ENCODE data around the gene RAB34.

Gene RAB34

DNA sequence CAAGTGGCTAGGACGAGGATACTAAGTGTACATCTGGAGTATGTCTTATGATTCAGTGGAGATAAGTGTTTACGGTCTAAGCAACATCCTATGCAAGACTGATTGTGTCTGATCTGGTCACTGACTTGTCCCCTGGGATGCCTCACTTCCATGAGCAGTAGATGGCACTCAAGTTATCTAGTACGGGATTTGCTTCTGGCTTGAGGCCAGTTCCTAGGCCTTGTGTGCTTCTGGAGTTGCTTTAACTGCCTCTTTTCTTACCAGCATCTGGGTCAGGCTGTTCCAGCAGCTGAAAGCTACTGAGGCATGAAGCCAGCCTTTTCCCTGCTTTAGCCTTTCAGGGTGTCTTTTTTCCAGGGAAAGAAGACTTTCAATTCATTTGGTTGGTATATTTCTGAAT lies 32.7 kb downstream of the RAB34 start:
- no peak for DNase-seq (ENCODE audit: low read depth)

DNA sequence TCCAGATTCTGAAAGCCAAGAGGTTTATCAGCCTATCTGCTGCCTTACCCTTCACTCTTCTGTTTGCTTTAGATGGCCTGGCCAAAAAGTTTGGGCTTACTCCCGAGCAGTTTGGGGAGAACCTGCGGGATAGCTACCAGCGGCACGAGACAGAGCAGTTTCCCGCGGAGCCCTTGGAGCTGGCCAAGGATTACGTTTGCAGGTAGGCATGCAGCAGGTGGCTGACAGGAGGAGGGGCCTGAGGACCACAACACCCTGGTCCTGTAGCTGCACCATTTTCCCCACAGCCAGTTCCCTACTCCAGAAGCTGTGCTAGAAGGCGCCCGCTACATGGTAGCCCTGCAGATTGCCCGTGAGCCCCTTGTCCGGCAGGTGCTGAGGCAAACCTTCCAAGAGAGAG lies 35.0 kb downstream of the RAB34 start:
- no peak for DNase-seq (ENCODE audit: low read depth)

DNA sequence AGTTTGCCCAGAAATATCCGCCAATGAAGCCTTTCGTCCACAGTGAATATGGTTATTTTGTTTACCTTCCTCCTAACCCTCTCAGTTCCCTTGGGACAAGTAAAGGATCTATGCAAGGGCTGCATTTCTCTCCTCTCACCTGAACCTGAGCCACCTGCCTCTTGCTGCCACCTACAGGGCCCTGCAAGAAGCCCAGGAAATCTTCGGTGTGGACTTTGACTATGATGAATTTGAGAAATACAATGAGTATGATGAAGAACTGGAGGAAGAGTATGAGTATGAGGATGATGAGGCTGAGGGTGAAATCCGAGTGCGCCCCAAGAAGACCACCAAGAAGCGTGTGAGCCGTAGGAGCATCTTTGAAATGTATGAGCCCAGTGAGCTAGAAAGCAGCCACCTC lies 41.7 kb downstream of the RAB34 start:
- DNase-seq (ENCODE audit: low read depth), result no peak

DNA sequence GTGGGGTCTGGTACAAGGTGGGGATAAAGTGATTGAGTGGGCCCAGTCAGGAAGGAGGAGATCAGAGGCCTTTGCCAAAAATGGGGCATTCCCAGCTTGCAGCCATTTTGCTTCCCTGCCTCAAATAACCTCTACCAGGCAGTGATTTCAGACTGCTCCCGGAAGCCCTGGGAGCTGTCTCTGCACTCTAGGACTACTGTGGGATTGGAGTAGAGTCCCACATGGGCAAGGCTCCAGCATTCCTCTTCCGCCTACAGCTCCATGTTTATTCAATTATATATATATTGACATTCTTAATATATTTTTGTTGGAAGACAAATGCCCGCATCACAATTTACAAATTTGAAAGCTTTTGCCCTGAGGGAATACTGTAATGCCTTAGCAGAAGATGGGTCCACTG lies 42.2 kb downstream of the RAB34 start:
- no peak for DNase-seq (ENCODE audit: low read depth)

DNA sequence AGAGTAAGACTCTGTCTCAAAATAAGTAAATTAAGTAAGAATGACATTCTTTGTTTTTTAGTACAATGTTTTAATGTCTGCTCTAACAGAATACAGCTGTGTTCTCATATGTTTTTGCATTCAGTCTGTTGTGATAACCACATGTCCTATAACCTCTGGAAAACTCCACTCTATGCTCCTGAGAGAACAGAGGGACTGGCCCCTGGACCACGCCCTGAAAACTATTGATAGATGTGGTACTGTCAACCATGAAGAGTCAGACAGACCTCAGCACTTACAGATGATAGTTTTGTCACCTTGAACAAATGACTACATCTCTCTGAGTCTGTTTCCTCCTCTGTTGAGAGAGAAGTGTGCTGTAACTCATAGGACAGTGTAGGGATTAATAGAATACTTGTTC lies 47.8 kb downstream of the RAB34 start:
- no peak for DNase-seq (ENCODE audit: low read depth)

DNA sequence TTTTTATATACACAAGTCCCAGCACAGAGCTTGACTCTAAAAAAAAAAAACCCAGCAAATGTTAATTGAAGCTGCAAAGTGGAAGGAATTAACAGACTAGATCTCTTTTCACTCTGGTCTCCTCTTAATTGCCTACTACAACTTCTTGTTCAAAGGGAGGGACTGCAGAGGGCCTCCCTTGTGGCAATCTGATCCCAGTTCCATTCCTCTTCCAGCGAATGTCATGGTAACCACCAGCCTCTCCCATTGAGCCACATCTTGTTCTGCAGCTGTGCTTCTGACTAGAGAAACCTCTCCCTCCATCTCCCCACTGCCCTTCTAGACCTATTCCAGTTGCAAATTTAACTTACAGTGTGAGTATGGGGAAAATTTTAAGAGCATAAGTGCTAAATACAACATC lies 49.8 kb downstream of the RAB34 start:
- no peak for DNase-seq (ENCODE audit: low read depth)

DNA sequence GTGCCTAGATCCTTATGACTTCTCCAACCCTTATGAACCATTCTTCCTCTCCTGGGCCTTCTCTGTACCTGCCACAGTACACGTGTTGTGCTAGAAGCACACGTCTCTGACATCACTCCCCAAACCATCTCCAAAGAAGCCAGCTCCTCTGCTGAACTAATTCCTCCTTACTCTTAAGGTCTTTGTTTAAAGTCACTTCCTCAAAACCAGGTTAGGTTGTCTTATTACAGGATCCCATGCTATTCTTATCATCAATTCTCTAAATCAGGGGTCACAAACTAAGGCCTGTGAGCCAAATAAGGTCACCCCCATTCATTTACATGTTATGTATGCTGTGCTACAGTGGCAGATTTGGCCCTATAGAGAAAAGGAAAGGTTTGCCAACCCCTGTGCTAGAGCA lies 51.7 kb downstream of the RAB34 start:
- DNase-seq (ENCODE audit: low read depth), result no peak

All from stimulated activated CD8-positive, alpha-beta memory T cell treated with anti-CD3 and anti-CD28 coated beads, Interleukin-4, amount 100 ng/mL, for 24 hours (primary cell).